NCI-H1694 treated with DMSO at 0.1 percent for 48 hours (cell line): ENCODE measurements around the gene MMAB.

Experiments
- DNase-seq: peaks from one replicate; lab custom pipeline; 2025; lab: John Stamatoyannopoulos, UW

Gene MMAB

DNA sequence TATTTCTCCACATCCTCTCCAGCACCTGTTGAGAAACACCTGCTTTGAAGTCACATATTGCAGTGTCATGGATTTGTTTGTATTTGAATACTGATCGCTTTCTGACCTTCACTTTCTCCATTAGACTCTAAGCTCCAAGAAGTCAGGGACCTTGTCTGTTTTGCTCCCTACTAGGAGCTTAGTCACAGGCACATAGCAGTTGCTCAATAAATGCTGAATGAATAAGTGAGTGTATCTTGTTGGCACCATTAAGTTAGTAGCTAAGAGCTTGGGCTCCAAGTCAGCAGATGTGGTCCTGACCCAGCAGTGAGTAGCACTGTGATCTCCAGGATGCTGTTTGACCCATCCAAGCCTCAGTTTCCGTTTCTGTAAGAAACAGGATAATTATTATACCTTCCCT is 10.4 kb upstream of the MMAB start:
- DNase-seq = no peak

- no peak for DNase-seq
These were observed 9.3 kb upstream of the MMAB start for GRCh38 chr12:109582636-109583035.

- no peak for DNase-seq
These were observed 8.6 kb upstream of the MMAB start for GRCh38 chr12:109581856-109582255.

DNA sequence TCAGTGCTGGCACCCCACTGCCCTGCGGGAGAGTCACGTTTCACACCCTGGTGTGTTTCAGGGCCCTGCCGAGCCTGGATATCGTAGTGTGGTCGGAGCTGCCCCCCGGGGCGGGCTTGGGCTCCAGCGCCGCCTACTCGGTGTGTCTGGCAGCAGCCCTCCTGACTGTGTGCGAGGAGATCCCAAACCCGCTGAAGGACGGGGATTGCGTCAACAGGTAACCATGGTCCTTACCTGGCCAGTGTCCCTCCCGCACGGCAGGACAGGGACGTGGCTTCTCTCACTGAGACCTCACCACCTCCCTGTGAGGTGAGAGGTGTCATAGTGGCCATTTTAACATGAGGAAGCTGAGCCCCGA is 8.0 kb upstream of the MMAB start:
- DNase-seq = no peak

DNA sequence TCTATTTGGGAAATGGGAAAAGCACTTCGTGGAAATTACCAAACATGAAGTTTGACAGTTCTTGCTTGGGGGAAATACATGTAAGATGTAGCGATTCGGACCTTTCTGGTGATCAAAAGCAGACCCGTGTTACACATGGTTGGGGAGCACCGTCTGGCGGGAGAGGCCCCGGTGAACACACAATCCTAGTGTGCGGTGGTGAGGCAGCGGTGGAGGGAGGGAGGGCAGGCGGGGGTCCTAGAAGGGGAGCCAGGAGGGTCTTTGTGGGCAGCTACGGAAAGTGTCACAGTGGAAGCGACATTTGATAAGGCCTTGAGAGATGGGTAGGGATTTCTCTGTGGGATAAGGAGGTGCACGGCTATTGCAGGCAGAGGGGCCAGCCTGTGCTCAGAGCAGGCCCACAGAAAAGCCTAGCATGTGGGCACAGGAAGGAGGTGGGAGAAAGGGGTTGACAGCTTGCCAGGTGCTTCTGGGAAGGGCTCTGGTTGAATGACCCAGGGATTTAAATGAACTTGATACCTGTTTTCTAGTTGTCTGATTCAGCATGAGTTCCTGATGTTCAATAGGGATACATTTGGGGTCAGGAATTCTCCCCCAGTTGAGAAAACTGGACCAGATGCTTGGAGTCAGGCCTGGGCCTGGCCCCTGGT is 7.5 kb upstream of the MMAB start:
- DNase-seq = no peak

GRCh38 chr12:109580272-109580671 is 7.0 kb upstream of the MMAB start:
- no peak for DNase-seq

DNA sequence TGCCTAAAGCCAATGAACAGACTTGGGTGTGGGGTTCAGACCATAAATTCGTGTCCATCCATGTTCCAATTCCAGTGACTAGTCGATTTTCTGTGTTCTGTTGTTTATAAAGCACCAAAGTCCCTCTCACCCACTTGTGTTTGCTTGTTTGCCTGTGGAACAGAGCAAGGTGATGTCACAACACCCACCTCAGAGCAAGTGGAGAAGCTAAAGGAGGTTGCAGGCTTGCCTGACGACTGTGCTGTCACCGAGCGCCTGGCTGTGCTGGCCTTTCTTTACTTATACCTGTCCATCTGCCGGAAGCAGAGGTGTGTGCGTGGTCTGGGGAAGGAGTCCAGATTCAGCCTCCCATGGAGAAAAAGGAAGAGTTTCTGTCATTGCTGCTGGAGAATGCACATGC is 6.3 kb upstream of the MMAB start:
- no peak for DNase-seq

- DNase-seq = no peak
These were observed 5.1 kb upstream of the MMAB start for GRCh38 chr12:109578330-109578927.

GRCh38 chr12:109577311-109577710 is 4.0 kb upstream of the MMAB start:
- DNase-seq = no peak

DNA sequence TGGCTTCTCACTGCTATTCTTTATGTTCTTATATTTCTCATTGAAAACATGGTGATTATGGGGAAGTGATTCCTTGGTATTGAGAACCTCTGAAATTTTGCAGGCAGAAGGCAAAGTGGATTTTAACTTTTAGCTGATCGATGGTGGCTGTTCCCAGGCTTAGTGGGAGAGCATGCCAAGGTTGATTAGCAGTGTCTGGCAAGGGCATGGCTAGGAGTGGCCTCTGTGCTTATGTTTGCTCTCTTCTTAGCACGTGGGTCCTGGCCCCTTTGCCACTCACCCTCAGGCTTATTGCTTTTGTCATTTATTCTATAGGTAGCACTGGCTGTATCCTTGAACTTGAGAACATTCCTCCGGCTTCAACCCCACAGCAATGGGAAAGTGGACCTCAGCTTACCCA is 2.4 kb upstream of the MMAB start:
- DNase-seq = no peak

GRCh38 chr12:109573914-109574244 is 575 bp upstream of the MMAB start:
- DNase-seq = no peak

DNA sequence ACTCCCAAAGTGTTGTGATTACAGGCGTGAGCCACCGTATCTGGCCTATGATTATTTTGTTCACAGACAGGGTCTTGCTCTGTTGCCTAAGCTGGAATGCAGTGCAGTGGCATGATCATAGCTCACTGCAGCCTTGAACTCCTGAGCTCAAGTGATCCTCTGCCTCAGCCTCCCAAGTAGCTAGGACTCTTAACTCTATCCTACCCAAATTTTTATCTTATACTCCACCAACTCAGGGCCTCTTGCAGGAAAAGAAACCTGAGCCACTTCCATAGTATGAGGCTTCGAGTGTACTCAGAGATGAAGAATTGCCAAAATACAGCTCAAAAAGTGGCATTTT is 828 bp downstream of the MMAB start:
- no peak for DNase-seq

DNA sequence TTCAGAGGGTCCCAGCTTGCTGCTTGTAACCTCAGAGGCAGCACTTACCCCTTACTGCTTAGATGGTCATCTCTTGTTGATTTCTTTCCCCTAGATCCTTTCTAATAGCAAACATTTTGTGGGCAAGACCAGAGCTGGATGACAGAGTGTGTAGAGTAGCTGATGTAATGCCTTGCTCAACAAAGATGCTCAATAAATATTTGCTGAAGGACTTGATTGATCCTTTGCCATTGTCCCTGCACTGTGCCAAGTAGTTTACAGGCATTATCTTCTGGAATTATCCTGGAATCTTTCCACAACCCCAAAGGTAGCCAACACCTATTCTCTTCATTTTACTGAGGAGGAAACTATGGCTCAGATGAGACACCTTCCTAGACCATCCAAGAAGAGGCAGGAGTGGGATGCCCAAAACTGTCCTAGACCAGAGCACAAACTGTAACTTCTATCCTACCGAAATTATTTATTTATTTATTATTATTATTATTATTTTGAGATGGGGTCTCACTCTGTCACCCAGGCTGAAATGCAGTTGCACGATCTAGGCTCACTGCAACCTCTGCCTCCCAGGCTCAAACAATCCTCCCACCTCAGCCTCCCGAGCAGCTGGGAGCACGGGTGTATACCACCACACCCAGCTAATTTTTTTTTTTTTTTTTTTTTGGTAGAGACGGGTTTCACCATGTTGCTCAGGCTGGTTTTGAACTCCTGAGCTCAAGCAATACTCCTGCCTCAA is 1.4 kb downstream of the MMAB start:
- no peak for DNase-seq

- DNase-seq = no peak
These were observed 4.8 kb downstream of the MMAB start for GRCh38 chr12:109568486-109568885.

DNA sequence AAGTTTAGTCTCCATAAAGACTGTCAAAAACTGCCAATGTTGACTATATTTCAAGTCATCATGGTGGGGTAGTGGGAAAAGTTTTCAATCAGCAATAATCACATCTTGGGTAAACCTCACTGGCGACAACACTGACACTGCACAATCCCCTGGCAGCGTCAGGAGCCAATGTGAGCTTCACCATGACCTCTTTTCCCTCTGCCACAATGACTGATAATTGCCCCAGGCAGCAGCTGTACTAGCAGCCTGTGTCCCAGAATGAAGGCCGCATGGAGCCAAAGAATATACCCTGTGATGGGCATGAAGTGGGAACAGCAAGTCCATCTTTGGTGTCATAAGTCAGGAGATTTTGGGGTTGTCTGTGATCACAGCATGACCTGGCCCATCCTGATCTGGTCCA is 5.3 kb downstream of the MMAB start:
- no peak for DNase-seq

GRCh38 chr12:109567296-109567695 is 6.0 kb downstream of the MMAB start:
- no peak for DNase-seq

- no peak for DNase-seq
These were observed 6.9 kb downstream of the MMAB start for GRCh38 chr12:109566424-109566823.

- no peak for DNase-seq
These were observed 9.7 kb downstream of the MMAB start for GRCh38 chr12:109563291-109564284.

- DNase-seq = no peak
These were observed 10.4 kb downstream of the MMAB start for GRCh38 chr12:109562871-109563270.

DNA sequence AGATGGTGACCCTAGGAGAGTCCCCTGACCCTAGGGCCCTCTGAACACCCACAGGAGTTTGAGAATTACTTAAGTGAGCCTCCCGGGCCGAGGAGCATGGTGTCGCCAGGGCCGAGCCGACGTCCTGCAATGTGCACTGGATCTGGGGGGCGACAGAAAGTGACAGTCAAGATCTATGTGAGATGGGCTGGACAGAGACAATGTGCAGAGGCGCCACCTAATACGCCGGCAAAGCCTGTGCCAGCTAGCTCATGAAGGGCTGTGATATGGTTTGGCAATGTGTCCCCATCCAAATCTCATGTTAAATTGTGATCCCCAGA is 11.6 kb downstream of the MMAB start:
- DNase-seq = no peak

DNA sequence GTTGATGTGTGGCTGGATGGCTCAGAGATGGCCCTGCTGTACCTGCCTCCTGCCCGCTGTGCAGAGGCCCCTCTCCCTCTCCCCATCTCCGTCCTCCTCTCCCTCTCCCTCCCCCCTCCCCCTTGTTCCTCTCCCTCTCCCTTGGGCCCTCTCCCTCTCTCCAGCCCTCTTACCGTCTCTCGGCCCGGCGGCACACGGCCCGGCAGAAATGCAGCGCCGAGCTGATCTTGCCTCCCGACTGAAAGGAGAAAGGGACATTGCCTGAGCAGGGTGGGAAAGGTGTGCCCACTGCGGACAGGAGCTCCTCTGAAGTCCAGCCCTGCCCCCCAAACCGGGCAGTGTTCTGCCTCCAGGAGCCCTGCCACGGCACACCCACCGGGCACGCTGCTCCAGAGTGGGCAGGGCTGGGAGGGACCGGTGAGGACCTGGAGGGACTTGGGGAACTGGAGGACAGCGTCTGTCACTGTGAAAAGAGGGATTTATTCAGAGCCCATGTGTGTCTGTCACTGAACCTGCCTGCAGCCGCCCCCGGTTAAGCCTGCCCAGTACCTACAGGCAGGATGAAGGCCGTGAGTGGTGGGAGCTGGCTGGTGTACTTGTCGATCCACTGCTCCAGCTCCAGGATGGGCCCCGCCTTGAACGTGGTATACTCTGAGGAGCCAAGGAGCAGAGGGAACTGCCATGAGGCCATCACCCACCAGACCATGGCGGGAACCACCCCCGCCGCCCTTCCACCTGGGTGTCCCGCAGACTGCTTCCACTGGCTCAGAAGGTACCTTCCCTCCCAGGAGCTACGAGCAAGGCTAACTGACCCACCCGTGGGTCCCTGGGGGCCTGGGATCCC is 12.2 kb downstream of the MMAB start:
- no peak for DNase-seq

GRCh38 chr12:109559601-109560000 is 13.7 kb downstream of the MMAB start:
- DNase-seq = no peak
